GM12865 (cell line): ENCODE measurements around the gene TM7SF2.

Source experiments
- DNase-seq: peaks from one replicate; pipeline ENCODE4 v3.0.0; 2010; ENCODE audit warnings: low read depth
- H3K4me3 ChIP-seq: 2 replicates; pipeline ENCODE4 v1.5.1; 2011; ENCODE audit warnings: mild to moderate bottlenecking, low read depth, low read length, control low read depth
- TF ChIP-seq, protein P1 (sequence below): IDR thresholded peaks from 2 replicates; pipeline ENCODE4 v1.5.1; 2011; ENCODE audit warnings: low read length, control low read depth, low read depth, inconsistent platforms; ENCODE audit not compliant: insufficient read depth; ENCODE audit errors: missing control alignments

The TM7SF2 gene

GRCh38 chr11:65108469-65109123 is 3.1 kb upstream of the TM7SF2 start:
- no peak overlapping the region for H3K4me3 ChIP-seq
- TF ChIP-seq, protein P1, sequence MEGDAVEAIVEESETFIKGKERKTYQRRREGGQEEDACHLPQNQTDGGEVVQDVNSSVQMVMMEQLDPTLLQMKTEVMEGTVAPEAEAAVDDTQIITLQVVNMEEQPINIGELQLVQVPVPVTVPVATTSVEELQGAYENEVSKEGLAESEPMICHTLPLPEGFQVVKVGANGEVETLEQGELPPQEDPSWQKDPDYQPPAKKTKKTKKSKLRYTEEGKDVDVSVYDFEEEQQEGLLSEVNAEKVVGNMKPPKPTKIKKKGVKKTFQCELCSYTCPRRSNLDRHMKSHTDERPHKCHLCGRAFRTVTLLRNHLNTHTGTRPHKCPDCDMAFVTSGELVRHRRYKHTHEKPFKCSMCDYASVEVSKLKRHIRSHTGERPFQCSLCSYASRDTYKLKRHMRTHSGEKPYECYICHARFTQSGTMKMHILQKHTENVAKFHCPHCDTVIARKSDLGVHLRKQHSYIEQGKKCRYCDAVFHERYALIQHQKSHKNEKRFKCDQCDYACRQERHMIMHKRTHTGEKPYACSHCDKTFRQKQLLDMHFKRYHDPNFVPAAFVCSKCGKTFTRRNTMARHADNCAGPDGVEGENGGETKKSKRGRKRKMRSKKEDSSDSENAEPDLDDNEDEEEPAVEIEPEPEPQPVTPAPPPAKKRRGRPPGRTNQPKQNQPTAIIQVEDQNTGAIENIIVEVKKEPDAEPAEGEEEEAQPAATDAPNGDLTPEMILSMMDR, result no peak
- DNase-seq, result no peak

- DNase-seq, result no peak
- no peak overlapping the region for H3K4me3 ChIP-seq
- TF ChIP-seq, protein P1, result no peak
Measured at GRCh38 chr11:65109231-65110198, 2.2 kb upstream of the TM7SF2 start.

DNA sequence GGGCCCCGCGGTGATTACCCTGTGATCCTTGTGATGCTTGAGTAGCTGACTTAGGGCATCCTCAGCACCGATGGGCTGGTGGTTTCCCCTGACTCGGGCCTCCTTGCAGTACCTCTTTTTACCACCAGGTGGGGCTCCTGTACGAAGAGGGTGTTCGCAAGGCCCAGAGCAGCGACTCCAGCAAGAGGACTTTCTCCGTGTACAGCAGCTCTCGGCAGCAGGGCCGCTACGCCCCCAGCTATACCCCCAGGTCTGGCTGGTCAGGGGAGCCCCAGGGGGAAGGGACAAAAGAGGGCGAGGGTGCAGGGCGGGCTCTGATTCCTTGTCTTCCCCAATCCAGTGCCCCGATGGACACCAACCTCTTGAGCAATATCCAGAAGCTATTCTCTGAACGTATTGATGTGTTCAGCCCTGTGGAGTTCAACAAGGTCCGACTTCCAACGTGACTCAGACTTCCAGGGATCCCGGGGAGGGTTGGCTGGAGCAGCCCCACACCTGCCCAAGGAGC is 1.3 kb upstream of the TM7SF2 start:
- DNase-seq, result peak; percentile 91
- TF ChIP-seq, protein P1, result peak; percentile 96
- no peak overlapping the region for H3K4me3 ChIP-seq

DNA sequence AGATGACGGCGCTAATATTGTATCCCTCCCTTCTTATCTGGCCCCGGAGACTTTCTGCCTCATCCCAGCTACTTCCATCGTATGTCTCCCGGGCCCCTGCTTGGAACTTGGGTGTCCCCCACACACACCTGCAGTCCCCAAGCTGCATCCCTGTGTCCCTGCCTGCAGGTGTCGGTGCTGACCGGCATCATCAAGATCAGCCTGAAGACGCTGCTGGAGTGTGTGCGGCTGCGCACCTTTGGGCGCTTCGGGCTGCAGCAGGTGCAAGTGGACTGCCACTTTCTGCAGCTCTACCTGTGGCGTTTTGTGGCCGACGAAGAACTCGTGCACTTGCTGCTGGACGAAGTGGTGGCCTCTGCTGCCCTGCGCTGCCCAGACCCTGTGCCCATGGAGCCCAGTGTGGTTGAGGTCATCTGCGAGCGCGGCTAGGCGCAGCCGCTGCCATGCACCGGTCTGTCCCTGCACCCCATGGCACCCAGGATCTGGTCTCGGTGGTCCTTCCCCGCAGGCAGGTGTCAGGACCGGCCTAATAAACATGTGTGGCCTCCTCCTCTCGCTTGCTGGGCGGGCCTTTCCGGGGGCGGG is 421 bp upstream of the TM7SF2 start:
- no peak overlapping the region for H3K4me3 ChIP-seq
- TF ChIP-seq, protein P1, result no peak
- no peak for DNase-seq

DNA sequence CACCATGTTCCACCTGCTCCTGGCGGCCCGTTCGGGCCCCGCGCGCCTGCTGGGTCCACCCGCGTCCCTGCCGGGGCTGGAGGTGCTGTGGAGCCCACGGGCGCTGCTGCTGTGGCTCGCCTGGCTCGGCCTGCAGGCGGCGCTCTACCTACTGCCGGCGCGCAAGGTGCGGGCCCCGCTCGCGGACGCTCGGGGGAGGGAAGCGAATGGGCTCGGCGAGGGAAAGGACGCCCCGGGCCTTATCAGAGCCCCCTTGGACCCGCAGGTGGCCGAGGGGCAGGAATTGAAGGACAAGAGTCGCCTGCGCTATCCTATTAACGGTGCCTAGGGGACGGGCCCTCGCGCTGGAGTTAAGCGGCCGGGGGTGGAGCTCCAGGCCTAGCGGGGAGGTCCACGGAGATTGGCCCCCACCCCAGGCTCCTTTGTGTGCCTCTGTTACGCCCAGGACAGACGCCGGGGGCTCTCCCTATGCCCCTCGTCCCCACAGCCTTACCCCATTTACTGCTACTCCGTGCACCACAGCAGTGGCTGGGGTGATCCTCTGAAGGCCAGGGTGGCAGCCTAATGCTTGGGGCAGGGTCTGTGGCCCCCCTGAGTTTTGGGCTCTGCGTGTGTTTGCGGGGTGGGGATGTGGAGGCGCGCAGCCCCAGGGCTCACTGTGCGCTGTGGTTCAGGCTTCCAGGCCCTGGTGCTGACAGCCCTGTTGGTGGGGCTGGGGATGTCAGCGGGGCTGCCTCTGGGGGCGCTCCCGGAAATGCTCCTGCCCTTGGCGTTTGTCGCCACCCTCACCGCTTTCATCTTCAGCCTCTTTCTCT is 1.1 kb downstream of the TM7SF2 start:
- DNase-seq, result peak; percentile 83
- peak overlapping the region; percentile 72 for H3K4me3 ChIP-seq
- TF ChIP-seq, protein P1, result peak; percentile 91

- TF ChIP-seq, protein P1, result no peak
- DNase-seq, result no peak
- peak overlapping the region; percentile 72 for H3K4me3 ChIP-seq
Measured at GRCh38 chr11:65113361-65113756, 1.7 kb downstream of the TM7SF2 start.
